Ovary (tissue), 10 donors: ENCODE measurements around the gene WFDC9. TPM values are rescaled to one million over a fixed set of nuclear protein-coding genes. Genes with fewer than 3 reads are reported as not detected.
"Not testable (repeated sequence)": the region's sequence is repeated elsewhere in the genome, so short reads cannot be mapped to it uniquely, and the experiment has no call there.

ENCODE experiments used
- DNase-seq, 5 donors: peaks; one replicate each; pipeline ENCODE4 v3.0.0-alpha.2; 2019 to 2020
- H3K27ac ChIP-seq, 2 donors: fragments of 200-600 bp; one replicate each; pipeline versions ENCODE4 v1.5.1 to v1.8.0; 2019 to 2022
- H3K27me3 ChIP-seq: fragments of 200-600 bp; one replicate; pipeline ENCODE4 v1.8.0; 2022
- H3K36me3 ChIP-seq: fragments of 200-600 bp; sonication (generic); one replicate; pipeline ENCODE4 v1.5.1; 2019
- H3K4me1 ChIP-seq: one replicate; pipeline ENCODE4 v1.8.1; 2013; ENCODE audit warnings: mild to moderate bottlenecking, moderate library complexity; ENCODE audit not compliant: insufficient read depth
- H3K4me3 ChIP-seq: fragments of 200-600 bp; sonication (generic); one replicate; pipeline ENCODE4 v1.5.1; 2017
- H3K9me3 ChIP-seq, 2 donors: fragments of 200-600 bp in 1 of 2; sonication (generic) in 1 of 2; one replicate each; pipeline versions ENCODE4 v1.5.1 to v1.8.1; 2013 to 2019; ENCODE audit warnings: mild to moderate bottlenecking in 1 of 2, moderate library complexity in 1 of 2
- EP300 ChIP-seq: sonication (generic); formaldehyde crosslinking; IDR thresholded peaks from one replicate; pipeline ENCODE4 v1.6.1; 2017; ENCODE audit warnings: antibody characterized with exemption
- POLR2A ChIP-seq: fragments of 450-650 bp; IDR thresholded peaks from one replicate; pipeline ENCODE4 v1.6.1; 2017; ENCODE audit warnings: antibody characterized with exemption, mild to moderate bottlenecking, moderate library complexity
- WGBS, 3 donors: extraction: QIAGEN DNeasy Blood & Tissue Kit in 1 of 3; methylation state at CpG; one replicate each; pipeline versions ENCODE4 v1.1.5 to v1.1.7; 2013 to 2017; 5-methylcytosine and 5-hydroxymethylcytosine counted together
- intact Hi-C, 4 donors: fragments of 100-400 bp; cut with DNase I; formaldehyde crosslinking; loops; one replicate each; pipeline versions ENCODE4 v1.11.0 to v1.15.1; 2022 to 2023
- long read RNA-seq, 3 donors: library from polyadenylated mRNA in 2 of 3; unstranded in 2 of 3; transcript quantifications; one replicate each; pipeline ENCODE4 v2.0.0 and lab custom pipeline, GENCODE V29; 2021 to 2026
- polyA plus RNA-seq, 2 donors: library from polyadenylated mRNA; stranded (reverse); fragments of 200-250 nt in 1 of 2; fragments of 350-450 nt in 1 of 2; fragmentation: Illumina TruSeq in 1 of 2; extraction: RNeasy Lipid Tissue Mini Kit (QIAGEN cat#74804) in 1 of 2; gene quantifications; one replicate each; pipeline ENCODE4 v1.2.3, GENCODE V29; 2013 to 2014
- total RNA-seq, 7 donors: library from RNA; depleted of rRNA in 2 of 7; stranded (reverse); fragments of >200 nt in 2 of 7; fragmentation: NEBNext Ultra II Directional in 3 of 7; extraction: Animal tissue kit (Norgen Biotek cat#: 25700) in 3 of 7; gene quantifications; one replicate each; pipeline versions ENCODE4 v1.1.0 to v1.2.4, GENCODE V29; 2016 to 2023
- TF ChIP-seq, protein P1 (sequence below), 3 donors: fragments of 450-650 bp in 2 of 3; fragments of 200-600 bp in 1 of 3; IDR thresholded peaks; one replicate each; pipeline versions ENCODE4 v1.5.1 to v1.8.0; 2016 to 2022; ENCODE audit warnings: antibody characterized with exemption in 3 of 3, mild to moderate bottlenecking in 1 of 3
- donor health status: DM: no; HTN: no; CAD: no; lungs with moderate emphysema.
- donor health status: DM: no; HTN: no; CAD: no.
- donor health status: Bipolar disorder and iron deficiency.
- donor health status: DM: yes; HTN: yes; CAD: no.
- donor health status: DM: no; HTN: no; CAD: no.
- donor health status: DM: yes; HTN: yes; CAD: no.

WFDC9 gene
- total RNA-seq (not detected), polyA plus RNA-seq (not detected)
- long read RNA-seq, donor 1: 0 reads
- long read RNA-seq, donor 2: 0 reads
- long read RNA-seq, donor 3: 0 reads

DNA sequence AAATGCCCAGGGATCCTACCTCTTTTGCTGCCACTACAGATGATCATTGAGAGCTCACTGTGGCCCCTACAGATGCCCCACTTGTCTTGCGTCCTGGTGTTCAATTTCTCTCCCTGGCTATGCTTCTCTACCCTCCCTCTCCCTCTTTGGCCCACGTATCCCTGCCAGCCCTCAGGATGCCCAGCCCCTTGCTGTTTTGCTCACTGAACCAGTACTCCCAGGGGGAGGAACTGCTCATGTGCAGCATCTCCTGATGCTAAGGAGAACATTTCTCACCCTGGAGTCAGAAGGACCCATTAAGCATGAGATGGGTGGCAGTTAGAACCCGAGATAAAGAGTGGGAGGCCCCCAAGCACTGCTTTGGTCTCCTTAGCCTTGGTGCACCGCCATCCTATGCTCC is at the start of gene WFDC9:
WFDC9 (minus strand) TSS at position 101 of the 400 bp plus-strand sequence. CDS start 21,103 bp downstream, outside the sequence.
- Histone ChIP-seq H3K4me1 (no peaks in the 10 kb centered on the region), H3K9me3 (no peaks in the 10 kb centered on the region), H3K4me3 (no peak within 1 kb of the TSS), H3K36me3 (no peaks in the 10 kb centered on the region), H3K27ac (no peak within 1 kb of the TSS), H3K27me3 (no peaks in the 10 kb centered on the region)
- WGBS, 3 donors: 54 to 65% (median 60%) methylated on average over 4 of the region's 4 CpGs
- TF ChIP-seq POLR2A (no peak), EP300 (no peak)
- TF ChIP-seq, protein P1, sequence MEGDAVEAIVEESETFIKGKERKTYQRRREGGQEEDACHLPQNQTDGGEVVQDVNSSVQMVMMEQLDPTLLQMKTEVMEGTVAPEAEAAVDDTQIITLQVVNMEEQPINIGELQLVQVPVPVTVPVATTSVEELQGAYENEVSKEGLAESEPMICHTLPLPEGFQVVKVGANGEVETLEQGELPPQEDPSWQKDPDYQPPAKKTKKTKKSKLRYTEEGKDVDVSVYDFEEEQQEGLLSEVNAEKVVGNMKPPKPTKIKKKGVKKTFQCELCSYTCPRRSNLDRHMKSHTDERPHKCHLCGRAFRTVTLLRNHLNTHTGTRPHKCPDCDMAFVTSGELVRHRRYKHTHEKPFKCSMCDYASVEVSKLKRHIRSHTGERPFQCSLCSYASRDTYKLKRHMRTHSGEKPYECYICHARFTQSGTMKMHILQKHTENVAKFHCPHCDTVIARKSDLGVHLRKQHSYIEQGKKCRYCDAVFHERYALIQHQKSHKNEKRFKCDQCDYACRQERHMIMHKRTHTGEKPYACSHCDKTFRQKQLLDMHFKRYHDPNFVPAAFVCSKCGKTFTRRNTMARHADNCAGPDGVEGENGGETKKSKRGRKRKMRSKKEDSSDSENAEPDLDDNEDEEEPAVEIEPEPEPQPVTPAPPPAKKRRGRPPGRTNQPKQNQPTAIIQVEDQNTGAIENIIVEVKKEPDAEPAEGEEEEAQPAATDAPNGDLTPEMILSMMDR (IDR thresholded peaks at IDR 0.05): no peak
- DNase-seq: no peak
- intact Hi-C loops: no loop called here

DNA sequence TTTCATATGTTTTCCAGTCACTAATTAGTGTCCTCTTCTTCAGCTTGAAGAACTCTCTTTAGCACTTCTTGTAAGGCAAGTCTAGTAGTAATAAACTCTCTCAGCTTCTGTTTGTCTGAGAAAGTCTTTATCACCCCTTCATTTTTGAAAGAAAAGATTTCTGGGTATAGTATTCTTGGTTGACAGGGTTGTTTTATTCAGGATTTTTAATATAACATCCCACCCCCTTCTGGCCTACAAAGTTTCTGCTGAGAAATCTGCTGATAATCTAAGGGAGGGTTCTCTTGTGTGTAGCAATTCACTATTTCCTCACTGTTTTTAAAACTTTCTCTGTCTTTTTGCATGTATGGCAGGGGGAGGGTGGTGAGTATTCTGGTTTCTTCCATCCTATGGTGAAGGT is 48.6 kb upstream of the WFDC9 start:
- no peak overlapping the region for H3K27ac ChIP-seq
- no peaks in the 10 kb centered on the region for H3K4me1 ChIP-seq
- no peaks in the 10 kb centered on the region for H3K27me3 ChIP-seq
- intact Hi-C loops: no loop called here
- TF ChIP-seq EP300 (no peak), POLR2A (no peak)
- TF ChIP-seq, protein P1 (IDR thresholded peaks at IDR 0.05): no peak
- no peak for DNase-seq
- no peaks in the 10 kb centered on the region for H3K36me3 ChIP-seq
- H3K4me3 ChIP-seq: no peak overlapping the region
- peaks cover 0 to 3% of the 10 kb centered on the region in 2 donors for H3K9me3 ChIP-seq

DNA sequence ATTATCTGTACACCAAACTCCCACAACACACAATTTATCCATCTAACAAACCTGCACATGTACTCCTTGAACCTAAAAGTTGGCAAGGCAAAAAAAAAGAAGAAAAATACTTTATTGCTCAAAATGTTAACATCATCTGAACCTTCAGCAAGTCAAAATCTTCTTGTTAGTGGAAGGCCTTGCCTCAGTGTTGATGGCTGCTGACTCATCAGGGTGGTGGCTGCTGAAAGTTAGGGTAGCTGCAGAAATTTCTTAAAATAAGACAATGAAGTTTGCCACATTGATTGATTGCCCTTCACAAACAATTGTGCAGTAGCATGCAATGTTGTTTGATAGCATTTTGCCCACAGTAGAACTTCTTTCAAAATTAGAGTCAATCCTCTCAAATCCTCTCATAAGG is 41.7 kb upstream of the WFDC9 start:
- H3K4me3 ChIP-seq: no peak overlapping the region
- DNase-seq: no peak
- H3K36me3 ChIP-seq: no peaks in the 10 kb centered on the region
- H3K4me1 ChIP-seq: no peaks in the 10 kb centered on the region
- H3K27me3 ChIP-seq: no peaks in the 10 kb centered on the region
- no peak overlapping the region for H3K27ac ChIP-seq
- TF ChIP-seq, protein P1 (IDR thresholded peaks at IDR 0.05): no peak
- TF ChIP-seq EP300 (no peak), POLR2A (no peak)
- H3K9me3 ChIP-seq: no peaks in the 10 kb centered on the region
- intact Hi-C loops: no loop called here

DNA sequence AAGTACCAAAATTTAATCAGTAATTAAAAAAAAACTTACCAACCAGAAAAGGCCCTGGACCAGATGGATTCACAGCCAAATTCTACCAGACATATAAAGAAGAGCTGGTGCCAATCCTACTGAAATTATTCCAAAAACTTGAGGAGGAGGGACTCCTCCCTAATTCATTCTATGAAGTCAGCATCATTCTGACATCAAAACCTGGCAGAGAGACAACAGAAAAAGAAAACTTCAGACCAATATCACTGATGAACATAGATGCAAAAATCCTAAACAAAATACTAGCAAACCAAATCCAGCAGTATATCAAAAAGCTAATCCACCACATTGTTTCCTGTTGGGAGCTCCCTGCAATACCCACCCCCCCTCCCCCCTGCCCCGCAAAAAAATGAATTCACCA is 39.1 kb upstream of the WFDC9 start, which contains the start of gene WFDC11:
WFDC11 (minus strand) TSS at position 101 of the 400 bp plus-strand sequence. CDS start 19,639 bp downstream, outside the sequence.
- no peaks in the 10 kb centered on the region for H3K4me1 ChIP-seq
- no peak within 1 kb of the TSS for H3K27ac ChIP-seq
- 88 to 93% (median 89%) methylated on average over 1 of the region's 1 CpG for WGBS, 3 donors
- no peaks in the 10 kb centered on the region for H3K36me3 ChIP-seq
- TF ChIP-seq POLR2A: no peak
- TF ChIP-seq EP300: no peak
- TF ChIP-seq, protein P1 (IDR thresholded peaks at IDR 0.05): no peak
- DNase-seq: no peak
- no peaks in the 10 kb centered on the region for H3K27me3 ChIP-seq
- H3K4me3 ChIP-seq: no peak within 1 kb of the TSS
- intact Hi-C loops: no loop called here
- H3K9me3 ChIP-seq: no peaks in the 10 kb centered on the region

DNA sequence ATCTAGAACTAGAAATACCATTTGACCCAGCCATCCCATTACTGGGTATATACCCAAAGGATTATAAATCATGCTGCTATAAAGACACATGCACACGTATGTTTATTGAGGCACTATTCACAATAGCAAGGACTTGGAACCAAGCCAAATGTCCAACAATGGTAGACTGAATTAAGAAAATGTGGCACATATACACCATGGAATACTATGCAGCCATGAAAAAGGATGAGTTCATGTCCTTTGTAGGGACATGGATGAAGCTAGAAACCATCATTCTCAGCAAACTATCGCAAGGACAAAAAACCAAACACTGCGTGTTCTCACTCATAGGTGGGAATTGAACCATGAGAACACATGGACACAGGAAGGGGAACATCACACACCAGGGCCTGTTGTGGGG is 26.0 kb upstream of the WFDC9 start:
- H3K27me3 ChIP-seq, intact Hi-C loops, DNase-seq, H3K4me3 ChIP-seq, H3K9me3 ChIP-seq, H3K36me3 ChIP-seq, H3K4me1 ChIP-seq, H3K27ac ChIP-seq: not testable (repeated sequence)
- 70 to 86% (median 78%) methylated on average over 3 of the region's 3 CpGs for WGBS, 3 donors

DNA sequence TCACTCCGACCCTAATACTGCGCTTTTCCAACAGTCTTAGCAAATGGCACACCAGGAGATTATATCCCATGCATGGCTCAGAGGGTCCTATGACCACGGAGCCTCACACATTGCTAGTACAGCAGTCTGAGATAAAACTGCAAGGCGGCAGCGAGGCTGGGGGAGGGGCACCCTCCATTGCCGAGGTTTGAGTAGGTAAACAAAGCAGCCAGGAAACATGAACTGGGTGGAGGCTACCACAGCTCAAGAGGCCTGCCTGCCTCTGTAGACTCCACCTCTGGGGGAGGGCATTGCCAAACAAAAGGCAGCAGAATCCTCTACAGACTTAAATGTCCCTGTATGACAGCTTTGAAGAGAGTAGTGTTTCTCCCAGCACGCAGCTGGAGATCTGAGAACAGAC is 20.6 kb upstream of the WFDC9 start:
- DNase-seq, H3K27ac ChIP-seq: not testable (repeated sequence)
- WGBS, 3 donors: 84 to 85% (median 85%) methylated on average over 7 of the region's 7 CpGs

More for the DNA sequence above, 20.6 kb upstream of the WFDC9 start:
- H3K27me3 ChIP-seq, H3K9me3 ChIP-seq, H3K36me3 ChIP-seq, H3K4me1 ChIP-seq, intact Hi-C loops, H3K4me3 ChIP-seq: not testable (repeated sequence)
